Naive thymus-derived CD8-positive, alpha-beta T cell (primary cell): ENCODE data around the gene AUTS2. TPM values are rescaled to one million over a fixed set of nuclear protein-coding genes. Genes with fewer than 3 reads are reported as not detected.
A peak's percentile ranks its signal among the peaks of the same experiment; 100 is the strongest.

Experiments
- ATAC-seq, 2 donors: fragments of 150-1000 bp; cut with Tn5 transposase in 1 of 2; sonication (Bioruptor Pico), chemical (Tn5 transposase) in 1 of 2; 1 replicate in 1 of 2; 2 replicates in 1 of 2; pipeline ENCODE4 v1.10.0; 2021; ENCODE audit warnings: mild to moderate bottlenecking in 2 of 2, moderate library complexity in 2 of 2
- POLR2A ChIA-PET: fragments of 350-600 bp; sonication (Branson Sonifier 250); formaldehyde crosslinking; loops from one replicate; lab custom pipeline; 2021; ENCODE audit warnings: antibody characterized with exemption; lab: Charles Lee
- DNase-seq, 10 donors: peaks; one replicate each; pipeline versions ENCODE4 v3.0.0 to v3.0.0-alpha.2; 2020 to 2022
- H3K27ac Mint-ChIP-seq, 10 donors: one replicate each; pipeline ENCODE4 v1.8.0; 2020 to 2022; ENCODE audit warnings: mild to moderate bottlenecking in 10 of 10, mixed read lengths in 10 of 10, moderate library complexity in 4 of 10, inconsistent platforms in 1 of 10
- H3K27me3 Mint-ChIP-seq, 5 donors: one replicate each; pipeline ENCODE4 v1.8.0; 2021 to 2022; ENCODE audit warnings: mixed read lengths in 5 of 5
- H3K36me3 Mint-ChIP-seq, 3 donors: one replicate each; pipeline ENCODE4 v1.8.0; 2020 to 2022; ENCODE audit warnings: mixed read lengths in 3 of 3, mild to moderate bottlenecking in 2 of 3, inconsistent platforms in 1 of 3
- H3K4me1 Mint-ChIP-seq, 4 donors: one replicate each; pipeline ENCODE4 v1.8.0; 2021 to 2022; ENCODE audit warnings: mixed read lengths in 4 of 4
- H3K4me3 Mint-ChIP-seq, 10 donors: one replicate each; pipeline ENCODE4 v1.8.0; 2020 to 2022; ENCODE audit warnings: mild to moderate bottlenecking in 10 of 10, mixed read lengths in 10 of 10, moderate library complexity in 6 of 10, inconsistent platforms in 1 of 10
- H3K9me3 Mint-ChIP-seq, 9 donors: one replicate each; pipeline ENCODE4 v1.8.0; 2020 to 2022; ENCODE audit warnings: mixed read lengths in 9 of 9, mild to moderate bottlenecking in 3 of 9, inconsistent platforms in 1 of 9, moderate library complexity in 1 of 9
- polyA plus RNA-seq, 3 donors: library from polyadenylated mRNA; unstranded; fragments of 300-500 nt; fragmentation: Illumina TruSeq; gene quantifications; one replicate each; pipeline ENCODE4 v1.2.3, GENCODE V29; 2021
- total RNA-seq, 8 experiments: library from RNA in 2 of 8; stranded (reverse) in 2 of 8; gene quantifications; one replicate each; pipeline ENCODE4 v1.2.3 and lab custom pipeline; 2021 to 2026

AUTS2 gene
- total and polyA plus RNA-seq, 5 experiments from 2014 or later = 0.36 to 4.6 (median 3.0) TPM

DNA sequence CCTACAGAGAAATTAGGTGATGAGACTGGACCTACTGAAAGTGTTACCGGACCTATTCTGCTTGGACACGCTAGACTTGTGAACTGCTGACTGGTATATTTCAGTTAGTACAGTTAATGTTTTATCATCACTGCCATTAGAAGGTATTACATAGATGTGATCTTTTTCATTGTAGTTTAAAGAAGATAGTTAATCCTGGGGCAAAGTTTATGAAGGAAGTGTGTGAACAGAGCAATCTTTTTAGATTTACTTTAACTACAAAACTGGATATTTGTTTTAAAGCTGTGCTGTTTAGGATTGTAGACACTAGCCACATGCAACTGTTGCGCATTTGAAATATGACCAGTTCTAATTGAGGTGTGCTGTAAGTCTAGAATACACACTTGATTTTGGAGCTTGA is 446.7 kb downstream of the AUTS2 start:
- Mint-ChIP-seq H3K27me3 (no peaks in the 10 kb centered on the region), H3K9me3 (no peaks in the 10 kb centered on the region), H3K4me3 (no peak overlapping the region), H3K36me3 (no peaks in the 10 kb centered on the region), H3K27ac (no peak overlapping the region), H3K4me1 (no peaks in the 10 kb centered on the region)
- ATAC-seq = no peak
- no peak for DNase-seq
- POLR2A ChIA-PET = no interaction called here

DNA sequence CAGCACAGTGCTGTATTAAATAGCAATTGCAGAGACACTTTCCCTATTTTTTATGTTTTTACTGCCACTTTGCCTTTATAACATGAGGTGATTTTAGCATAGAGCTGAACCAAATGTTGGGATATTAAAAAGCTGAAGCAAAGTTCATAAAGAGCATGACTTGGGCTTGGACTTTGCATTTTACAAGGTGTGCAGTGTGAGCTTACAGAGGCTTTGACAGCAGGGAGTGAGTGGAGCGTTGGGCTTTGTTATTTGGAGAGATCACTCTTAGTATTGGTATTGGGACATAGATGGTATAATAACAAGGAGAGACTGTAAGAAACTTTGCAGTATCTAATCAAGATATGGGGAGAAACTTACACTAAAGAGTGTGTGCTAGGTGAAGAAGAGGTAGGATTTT is 449.1 kb downstream of the AUTS2 start:
- POLR2A ChIA-PET = no interaction called here
- H3K27me3 Mint-ChIP-seq = no peaks in the 10 kb centered on the region
- no peaks in the 10 kb centered on the region for H3K9me3 Mint-ChIP-seq
- DNase-seq = no peak
- no peaks in the 10 kb centered on the region for H3K4me1 Mint-ChIP-seq
- H3K36me3 Mint-ChIP-seq = no peaks in the 10 kb centered on the region
- ATAC-seq = no peak
- no peak overlapping the region for H3K27ac Mint-ChIP-seq
- H3K4me3 Mint-ChIP-seq = no peak overlapping the region

DNA sequence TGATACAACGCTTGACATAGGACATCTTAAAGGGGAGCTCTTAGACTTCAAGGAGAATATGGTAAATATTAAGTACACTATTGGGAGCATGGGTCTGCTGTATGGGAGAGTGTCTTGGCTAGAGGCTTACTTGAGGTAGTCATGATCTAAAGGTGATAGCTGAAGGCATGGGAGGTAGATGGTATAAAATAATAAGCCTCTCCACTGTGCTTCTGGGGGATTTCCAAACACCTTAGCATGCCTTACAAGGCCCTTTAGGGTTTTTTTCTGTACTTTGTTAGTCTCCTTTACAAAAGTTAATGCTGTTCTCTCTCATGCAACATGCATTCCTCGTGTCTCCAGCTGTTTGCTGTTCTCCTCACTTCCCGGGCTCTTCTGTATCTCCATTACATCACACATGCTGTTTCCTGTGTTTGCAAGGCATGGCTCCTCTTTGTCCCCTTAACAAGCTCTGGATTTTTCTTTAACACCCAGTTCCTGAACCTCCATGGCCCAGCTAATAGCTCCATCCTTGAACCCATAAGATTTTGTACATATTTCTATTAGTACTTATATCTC is 449.7 kb downstream of the AUTS2 start:
- POLR2A ChIA-PET = no interaction called here
- Mint-ChIP-seq H3K4me1 (no peaks in the 10 kb centered on the region), H3K27me3 (no peaks in the 10 kb centered on the region), H3K27ac (no peak overlapping the region), H3K36me3 (no peaks in the 10 kb centered on the region), H3K4me3 (no peak overlapping the region), H3K9me3 (no peaks in the 10 kb centered on the region)
- DNase-seq (no peak), ATAC-seq (no peak)

DNA sequence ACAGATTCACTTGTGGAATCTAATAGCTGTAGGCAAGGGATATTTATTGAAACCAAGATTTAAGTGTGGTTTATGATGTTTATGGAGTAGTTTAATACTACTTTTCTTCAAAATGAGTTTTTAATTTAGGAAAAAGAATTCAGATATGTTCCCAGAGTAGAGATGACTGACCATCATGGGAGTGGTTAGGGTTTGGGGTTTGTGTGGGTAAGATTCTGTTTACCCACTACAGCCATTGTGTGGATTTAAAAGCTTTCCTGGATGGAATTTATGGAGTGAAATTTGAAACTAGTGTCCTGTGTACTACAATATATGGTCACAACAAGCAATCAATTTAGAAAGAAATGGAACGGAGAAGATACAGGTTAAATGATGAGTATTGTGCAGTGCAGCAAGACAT is 453.5 kb downstream of the AUTS2 start:
- no peak overlapping the region for H3K4me3 Mint-ChIP-seq

DNA sequence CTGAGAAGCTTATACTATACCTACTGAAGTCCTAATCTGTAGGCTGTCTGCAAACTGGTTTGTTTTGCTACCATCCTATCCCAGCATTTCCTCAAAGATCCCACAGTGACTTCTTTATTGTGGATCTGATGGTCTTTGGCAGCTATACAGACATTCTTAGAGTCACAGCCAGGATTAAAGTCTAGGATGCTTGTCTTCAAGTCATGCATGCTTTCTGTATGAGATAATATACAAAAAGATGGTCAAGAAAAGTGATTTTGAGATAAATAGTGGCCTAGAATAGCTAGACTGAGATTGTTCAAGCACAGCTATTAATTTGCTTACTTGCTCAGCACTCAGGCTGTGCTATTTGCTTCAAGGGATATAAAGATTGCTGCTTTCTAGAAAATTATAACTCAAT is 454.4 kb downstream of the AUTS2 start:
- Mint-ChIP-seq H3K36me3 (no peaks in the 10 kb centered on the region), H3K4me1 (no peaks in the 10 kb centered on the region), H3K27ac (no peak overlapping the region), H3K27me3 (peaks cover 0 to 3% (median 1%) of the 10 kb centered on the region in 5 donors), H3K4me3 (no peak overlapping the region), H3K9me3 (peaks cover 0 to 1% (median 0%) of the 10 kb centered on the region in 9 donors)
- no peak for ATAC-seq
- DNase-seq = no peak
- POLR2A ChIA-PET = no interaction called here

More for the DNA sequence above, 453.5 kb downstream of the AUTS2 start:
- POLR2A ChIA-PET = no interaction called here
- peaks cover 0 to 3% (median 1%) of the 10 kb centered on the region in 5 donors for H3K27me3 Mint-ChIP-seq
- no peak overlapping the region for H3K27ac Mint-ChIP-seq
- no peaks in the 10 kb centered on the region for H3K4me1 Mint-ChIP-seq
- no peaks in the 10 kb centered on the region for H3K9me3 Mint-ChIP-seq
- no peaks in the 10 kb centered on the region for H3K36me3 Mint-ChIP-seq
- ATAC-seq = no peak
- DNase-seq = no peak

DNA sequence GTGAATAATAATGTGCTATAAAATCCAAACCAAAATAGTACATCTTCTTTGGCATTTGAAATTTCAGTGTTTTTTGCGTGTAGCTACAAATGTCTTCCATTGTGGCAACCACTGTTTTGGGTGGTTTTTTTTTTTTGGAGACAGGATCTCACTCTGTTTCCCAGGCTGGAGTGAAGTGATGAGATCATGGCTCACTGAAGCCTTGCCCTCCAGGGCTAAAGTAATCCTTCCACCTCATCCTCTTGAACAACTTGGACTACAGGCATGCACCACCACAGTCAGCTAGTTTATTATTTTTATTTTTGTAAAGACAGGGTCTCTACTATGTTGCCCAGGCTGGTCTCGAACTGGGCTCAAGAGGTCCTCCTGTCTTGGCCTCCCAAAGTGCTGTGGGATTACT is 455.1 kb downstream of the AUTS2 start:
- ATAC-seq (no peak), DNase-seq (no peak)
- Mint-ChIP-seq H3K27me3 (peaks cover 0 to 3% (median 1%) of the 10 kb centered on the region in 5 donors), H3K27ac (no peak overlapping the region), H3K4me3 (no peak overlapping the region), H3K9me3 (peaks cover 0 to 1% (median 0%) of the 10 kb centered on the region in 9 donors), H3K4me1 (no peaks in the 10 kb centered on the region), H3K36me3 (no peaks in the 10 kb centered on the region)
- POLR2A ChIA-PET = no interaction called here

DNA sequence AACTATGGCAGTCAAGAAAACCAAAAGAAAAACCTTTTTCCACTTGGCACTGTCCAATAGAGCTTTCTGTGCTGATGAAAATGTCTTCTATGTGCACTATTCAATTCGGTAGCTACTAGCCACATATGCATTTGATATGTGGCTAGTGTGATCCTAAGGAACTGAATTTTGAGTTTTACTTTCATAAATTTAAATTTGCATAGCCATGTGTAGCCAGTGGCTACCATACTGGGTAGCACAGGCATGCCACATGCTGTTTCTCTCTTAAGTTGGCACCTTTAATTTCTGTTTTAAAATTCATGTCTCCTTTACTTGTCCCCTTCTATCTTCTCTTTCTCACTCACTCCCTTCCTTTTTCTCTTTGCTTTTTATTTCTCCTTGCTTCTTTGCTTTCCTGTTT is 455.7 kb downstream of the AUTS2 start:
- ATAC-seq (no peak), DNase-seq (no peak)
- H3K4me3 Mint-ChIP-seq = no peak overlapping the region
- H3K4me1 Mint-ChIP-seq = no peaks in the 10 kb centered on the region
- no peak overlapping the region for H3K27ac Mint-ChIP-seq
- H3K27me3 Mint-ChIP-seq = peaks cover 0 to 3% (median 1%) of the 10 kb centered on the region in 5 donors
- H3K36me3 Mint-ChIP-seq = no peaks in the 10 kb centered on the region
- H3K9me3 Mint-ChIP-seq = peaks cover 0 to 1% (median 0%) of the 10 kb centered on the region in 9 donors
- POLR2A ChIA-PET = no interaction called here

DNA sequence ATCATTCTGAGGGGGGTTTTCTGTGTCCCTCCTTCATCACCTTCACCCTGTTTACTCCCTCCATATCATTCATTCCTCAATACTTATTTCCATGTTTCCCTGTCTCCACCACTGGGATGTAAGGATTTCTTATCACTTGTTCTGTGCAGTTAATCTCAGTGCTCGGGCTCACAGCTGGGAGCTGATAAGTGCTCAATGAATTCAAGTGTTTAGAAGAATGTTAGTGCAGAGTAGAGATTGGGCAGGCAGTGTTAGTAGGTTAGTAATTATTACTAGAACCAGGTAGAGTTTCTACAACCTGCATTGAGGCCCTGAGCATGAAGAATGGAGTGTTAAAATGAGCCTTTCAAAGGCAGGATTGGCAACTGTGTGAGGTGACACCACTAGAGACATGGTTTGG is 458.1 kb downstream of the AUTS2 start:
- ATAC-seq = no peak
- Mint-ChIP-seq H3K4me3 (no peak overlapping the region), H3K27ac (no peak overlapping the region), H3K27me3 (peaks cover 0 to 3% (median 1%) of the 10 kb centered on the region in 5 donors), H3K4me1 (peaks cover 0 to 4% (median 0%) of the 10 kb centered on the region in 4 donors), H3K36me3 (no peaks in the 10 kb centered on the region), H3K9me3 (peaks cover 0 to 1% (median 0%) of the 10 kb centered on the region in 9 donors)
- POLR2A ChIA-PET = no interaction called here
- no peak for DNase-seq

DNA sequence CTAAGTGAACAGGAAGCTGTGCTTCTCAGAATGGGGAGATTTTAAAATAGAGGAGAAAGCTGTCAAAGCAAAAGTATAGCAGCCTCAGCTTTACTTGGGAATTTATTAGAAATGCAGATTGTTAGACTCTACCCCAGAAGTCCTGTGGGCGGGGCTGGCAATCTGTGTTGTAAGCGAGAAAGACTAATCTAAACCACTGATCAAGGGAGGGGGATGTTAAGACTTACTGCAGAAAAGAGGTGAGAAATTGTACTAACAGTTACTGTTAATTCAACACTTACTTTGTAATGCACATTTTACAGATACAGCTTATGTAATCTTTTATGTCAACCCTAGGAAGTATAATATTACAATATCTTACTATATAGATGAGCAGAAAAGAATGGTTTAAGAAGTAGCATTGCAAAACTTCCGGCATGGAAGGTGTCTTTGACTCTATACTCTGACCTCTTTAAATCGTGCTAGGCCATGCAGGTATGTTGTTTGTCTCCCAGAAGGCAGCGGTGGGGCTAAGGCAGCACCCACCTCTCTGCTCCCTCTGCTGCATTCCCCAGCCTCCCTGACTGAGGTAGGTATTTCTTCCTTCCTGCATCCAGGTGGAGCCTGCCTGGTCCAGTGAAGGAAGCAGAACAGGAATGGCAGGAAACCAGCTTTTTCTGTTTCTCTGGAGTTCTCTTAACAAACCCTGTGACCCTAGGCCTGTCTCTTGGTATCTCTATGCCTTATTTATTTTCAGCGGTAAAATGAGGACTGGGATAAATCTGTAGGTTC is 462.2 kb downstream of the AUTS2 start:
- H3K4me1 Mint-ChIP-seq = peaks cover 0 to 13% (median 0%) of the 10 kb centered on the region in 4 donors
- no peaks in the 10 kb centered on the region for H3K27me3 Mint-ChIP-seq
- peaks cover 0 to 1% (median 0%) of the 10 kb centered on the region in 9 donors for H3K9me3 Mint-ChIP-seq
- no peak overlapping the region for H3K4me3 Mint-ChIP-seq
- DNase-seq (no peak), ATAC-seq (no peak)
- no peaks in the 10 kb centered on the region for H3K36me3 Mint-ChIP-seq
- peak overlapping the region in 2 of 10 donors; percentile 8 to 52 for H3K27ac Mint-ChIP-seq
- POLR2A ChIA-PET = no interaction called here

DNA sequence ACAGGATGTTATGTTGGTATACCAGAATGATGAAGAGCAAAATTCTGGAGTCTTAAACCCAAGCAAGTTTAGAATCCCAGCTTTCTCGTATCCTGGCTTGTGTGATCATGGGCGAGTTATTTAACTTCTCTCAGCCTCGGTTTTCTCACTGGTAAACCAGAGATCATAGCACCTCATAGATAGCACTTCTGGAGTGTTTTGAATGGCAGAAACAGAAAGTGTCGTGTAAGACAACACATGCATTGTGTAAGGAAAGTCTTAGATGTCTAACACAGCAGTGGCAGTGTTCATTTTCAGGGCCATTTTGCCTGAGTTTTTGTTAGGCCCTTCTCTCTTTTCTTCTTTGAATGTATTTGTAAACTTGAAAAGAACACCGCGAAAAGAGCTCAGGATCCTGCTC is 465.1 kb downstream of the AUTS2 start:
- H3K27ac Mint-ChIP-seq = no peak overlapping the region
- no peaks in the 10 kb centered on the region for H3K27me3 Mint-ChIP-seq
- H3K9me3 Mint-ChIP-seq = no peaks in the 10 kb centered on the region
- ATAC-seq (no peak), DNase-seq (no peak)
- H3K36me3 Mint-ChIP-seq = no peaks in the 10 kb centered on the region
- POLR2A ChIA-PET = no interaction called here
- H3K4me1 Mint-ChIP-seq = peaks cover 0 to 13% (median 0%) of the 10 kb centered on the region in 4 donors
- H3K4me3 Mint-ChIP-seq = no peak overlapping the region

DNA sequence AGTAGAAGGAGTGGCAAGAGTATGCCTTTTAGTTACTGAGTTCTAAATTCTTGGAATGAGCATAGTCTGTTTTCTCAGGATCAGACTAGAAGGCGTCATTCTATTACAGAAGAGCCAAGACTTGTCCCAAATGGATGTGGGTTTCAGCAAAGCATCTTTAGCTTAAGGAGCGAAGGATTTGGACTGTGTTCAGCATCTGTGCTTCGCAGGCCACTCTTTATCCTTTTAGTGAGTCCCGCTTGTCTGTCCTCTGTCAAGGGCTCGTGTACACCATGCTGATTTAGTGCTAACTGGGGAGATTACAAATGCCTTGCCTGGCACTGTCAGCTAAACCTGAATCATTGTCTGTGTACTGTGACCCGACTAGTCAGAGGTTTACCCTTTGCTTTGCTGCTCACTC is 465.7 kb downstream of the AUTS2 start:
- DNase-seq (no peak), ATAC-seq (no peak)
- Mint-ChIP-seq H3K4me3 (no peak overlapping the region), H3K27me3 (no peaks in the 10 kb centered on the region), H3K4me1 (peaks cover 0 to 13% (median 0%) of the 10 kb centered on the region in 4 donors), H3K27ac (no peak overlapping the region), H3K9me3 (no peaks in the 10 kb centered on the region), H3K36me3 (no peaks in the 10 kb centered on the region)
- POLR2A ChIA-PET = no interaction called here

DNA sequence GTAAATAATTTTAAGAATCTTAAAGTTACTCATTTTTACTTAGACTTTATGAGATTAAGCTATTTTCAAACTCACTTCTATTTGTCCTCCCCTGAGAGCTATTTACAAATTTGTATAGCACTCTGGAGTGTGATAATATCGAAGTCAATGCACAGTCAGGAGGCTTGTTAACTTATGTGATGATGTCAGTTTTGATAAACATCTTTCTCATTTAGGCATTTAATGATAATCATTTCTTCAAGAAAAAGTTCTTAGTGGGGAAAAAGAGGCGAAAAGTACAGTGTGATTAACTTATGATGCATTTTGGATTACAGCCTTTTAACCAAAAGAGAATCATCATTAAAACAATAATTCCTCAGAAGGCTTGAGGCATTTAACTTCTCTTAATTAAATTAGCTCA is 468.6 kb downstream of the AUTS2 start:
- Mint-ChIP-seq H3K9me3 (no peaks in the 10 kb centered on the region), H3K36me3 (no peaks in the 10 kb centered on the region), H3K4me3 (no peak overlapping the region), H3K4me1 (peaks cover 0 to 9% (median 0%) of the 10 kb centered on the region in 4 donors), H3K27me3 (no peaks in the 10 kb centered on the region), H3K27ac (no peak overlapping the region)
- DNase-seq (no peak), ATAC-seq (no peak)
- POLR2A ChIA-PET = no interaction called here

DNA sequence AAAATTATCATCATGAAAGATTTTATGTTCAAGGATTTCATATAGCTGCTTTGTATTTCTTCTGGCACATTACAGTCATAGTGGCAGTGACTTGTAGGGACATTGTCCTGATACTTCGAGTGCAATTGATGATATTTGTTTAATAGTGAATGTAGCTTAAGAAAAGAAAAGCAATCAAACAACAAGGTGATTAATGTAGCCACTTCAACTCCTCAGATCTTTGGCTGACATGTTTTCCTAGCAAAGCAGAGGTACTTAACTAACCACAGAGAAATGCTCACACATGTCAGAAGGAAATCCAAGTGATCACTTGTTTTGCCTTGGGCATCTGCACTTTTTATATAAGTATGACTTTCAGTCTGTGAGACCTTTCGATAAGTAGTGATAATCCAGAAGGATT is 470.3 kb downstream of the AUTS2 start:
- ATAC-seq (no peak), DNase-seq (no peak)
- H3K4me1 Mint-ChIP-seq = peaks cover 0 to 3% (median 0%) of the 10 kb centered on the region in 4 donors
- no peaks in the 10 kb centered on the region for H3K36me3 Mint-ChIP-seq
- H3K27me3 Mint-ChIP-seq = no peaks in the 10 kb centered on the region
- POLR2A ChIA-PET = no interaction called here
- H3K4me3 Mint-ChIP-seq = no peak overlapping the region
- no peaks in the 10 kb centered on the region for H3K9me3 Mint-ChIP-seq
- no peak overlapping the region for H3K27ac Mint-ChIP-seq
